ENCODE measurements around the gene UAP1L1.

UAP1L1 gene

GRCh38 chr9:137077758-137078693 is 709 bp downstream of the UAP1L1 start:
- no peak for DNase-seq

GRCh38 chr9:137078701-137079400 is 1.5 kb downstream of the UAP1L1 start:
- DNase-seq = no peak

GRCh38 chr9:137079401-137079787 is 2.1 kb downstream of the UAP1L1 start:
- no peak for DNase-seq

GRCh38 chr9:137080260-137081122 is 3.2 kb downstream of the UAP1L1 start:
- no peak for DNase-seq

GRCh38 chr9:137082222-137082924 is 5.1 kb downstream of the UAP1L1 start:
- no peak for DNase-seq

GRCh38 chr9:137082925-137083290 is 5.6 kb downstream of the UAP1L1 start:
- no peak for DNase-seq

- peak in 1 of 2 experiments; percentile 37 for DNase-seq
These were observed 6.2 kb downstream of the UAP1L1 start for GRCh38 chr9:137083394-137084004.

- no peak for DNase-seq
These were observed 7.2 kb downstream of the UAP1L1 start for GRCh38 chr9:137084526-137084925.

- DNase-seq = no peak
These were observed 8.7 kb downstream of the UAP1L1 start for GRCh38 chr9:137085920-137086530.

GRCh38 chr9:137086531-137087408 is 9.5 kb downstream of the UAP1L1 start, which contains the start of gene MAN1B1:
Gene MAN1B1, plus strand, starts transcription at chr9:137086985. Its CDS starts 15 bp downstream, at chr9:137087000.
- DNase-seq = peak; percentile 91 to 97

- DNase-seq = no peak
These were observed 10.2 kb downstream of the UAP1L1 start for GRCh38 chr9:137087409-137087925.

GRCh38 chr9:137088121-137088520 is 10.8 kb downstream of the UAP1L1 start:
- no peak for DNase-seq

- DNase-seq = no peak
These were observed 12.1 kb downstream of the UAP1L1 start for GRCh38 chr9:137089232-137089947.

- DNase-seq = no peak
These were observed 18.6 kb downstream of the UAP1L1 start for GRCh38 chr9:137095664-137096517.

- no peak for DNase-seq
These were observed 19.6 kb downstream of the UAP1L1 start for GRCh38 chr9:137096785-137097546.

GRCh38 chr9:137097761-137098462 is 20.6 kb downstream of the UAP1L1 start:
- DNase-seq = no peak

GRCh38 chr9:137099231-137099630 is 21.9 kb downstream of the UAP1L1 start:
- DNase-seq = no peak
